Measurements from ENCODE around the gene TTLL5.

TTLL5 gene

DNA sequence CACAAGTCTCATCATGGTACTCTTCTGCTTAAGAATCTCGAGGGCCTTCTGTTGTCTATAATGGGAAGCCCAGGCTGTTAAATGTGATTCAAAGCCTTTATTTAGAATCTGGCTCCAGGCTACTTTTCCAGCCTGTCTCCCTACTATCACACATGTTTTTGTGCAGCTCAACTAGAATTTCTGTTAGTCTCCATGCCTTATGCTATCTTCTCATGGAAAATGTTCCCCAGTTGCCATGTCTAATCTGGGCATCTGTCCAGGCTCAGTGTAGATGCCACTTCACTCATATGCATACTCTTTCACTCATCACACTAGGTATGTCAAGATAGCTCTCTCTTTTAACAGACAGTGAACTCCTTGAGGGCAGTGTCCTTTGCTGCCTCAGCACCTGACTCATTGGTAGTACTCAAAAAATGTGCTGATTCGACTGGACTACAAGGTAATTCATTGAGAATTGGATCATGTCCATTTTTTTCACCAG, 145.3 kb downstream of the TTLL5 start:
- DNase-seq = no peak

DNA sequence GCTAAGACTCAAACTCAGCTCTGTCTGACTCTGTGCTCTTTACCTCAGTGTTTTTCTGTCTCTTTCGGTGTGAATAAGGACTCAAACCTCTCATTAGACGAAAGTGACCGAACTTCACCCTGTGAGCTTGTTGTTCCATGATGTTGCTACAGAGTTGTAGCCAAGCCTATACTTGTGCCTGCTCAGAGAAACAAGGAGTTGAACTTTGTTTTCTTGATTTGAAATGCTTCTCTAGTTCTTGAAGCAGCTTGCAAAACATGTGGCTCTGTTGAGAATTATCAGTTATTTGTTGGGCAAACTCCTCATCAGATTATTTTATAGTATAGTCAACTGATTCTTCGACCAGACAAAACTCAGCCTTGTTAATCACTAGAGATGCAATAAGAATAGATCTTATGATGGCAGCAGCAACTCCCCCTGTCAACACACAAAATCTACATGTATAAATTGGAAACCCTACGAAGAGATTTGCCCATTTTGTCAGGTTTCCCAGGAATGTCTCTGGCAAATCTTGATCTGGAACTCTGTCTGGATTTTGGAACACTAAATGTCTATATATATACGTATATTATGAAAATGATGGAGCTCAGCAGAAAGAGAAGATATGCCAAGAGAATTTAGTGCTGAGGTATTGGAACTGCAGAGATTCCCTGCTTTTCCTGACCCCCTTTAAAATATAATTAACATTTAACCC, 146.8 kb downstream of the TTLL5 start:
- no peak for DNase-seq

- DNase-seq = no peak
Measured at GRCh38 chr14:75811136-75811829, 150.2 kb downstream of the TTLL5 start.

- DNase-seq = no peak
Measured at GRCh38 chr14:75811872-75812499, 150.9 kb downstream of the TTLL5 start.

DNA sequence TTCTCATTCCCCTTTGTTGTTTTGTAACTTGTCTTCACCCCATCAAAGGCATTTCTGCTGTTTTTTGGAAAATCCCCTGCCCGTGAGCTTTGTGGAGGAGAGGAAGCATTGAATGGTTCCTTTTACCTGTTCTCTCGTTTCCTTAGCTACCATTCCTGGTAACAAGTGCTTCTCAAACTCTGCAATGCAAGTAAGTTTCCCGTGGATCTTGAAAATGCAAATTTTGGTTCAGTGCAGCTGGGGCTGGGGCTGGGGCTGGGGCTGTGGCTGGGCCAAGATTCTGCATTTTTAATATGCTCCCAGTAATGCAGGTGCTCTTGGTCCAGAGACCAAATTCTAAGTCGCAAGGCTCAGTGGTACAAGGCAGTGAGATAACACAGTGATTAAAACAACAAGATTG, 151.6 kb downstream of the TTLL5 start:
- no peak for DNase-seq

DNA sequence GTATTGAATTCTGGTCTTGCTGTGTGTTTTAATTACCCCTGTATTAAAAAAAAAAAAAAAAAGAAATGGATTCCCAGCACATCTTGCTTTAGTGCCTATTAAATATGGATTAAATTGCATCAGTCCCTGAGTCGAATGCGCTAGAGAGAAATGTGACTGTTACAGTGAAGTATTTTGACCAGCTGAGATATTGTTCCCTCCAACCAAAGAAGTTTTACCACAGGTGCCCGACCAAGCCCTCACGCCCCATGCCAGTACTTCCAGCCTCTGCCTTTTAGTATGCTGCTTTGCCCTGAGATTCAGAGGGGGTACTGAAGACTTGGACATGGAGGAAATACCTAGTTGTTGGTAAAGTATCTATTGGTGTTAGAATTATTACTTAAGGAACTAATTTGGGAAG, 159.7 kb downstream of the TTLL5 start:
- no peak for DNase-seq

- DNase-seq = no peak
Measured at GRCh38 chr14:75821831-75822521, 160.9 kb downstream of the TTLL5 start.

GRCh38 chr14:75822522-75823141, 161.6 kb downstream of the TTLL5 start:
- peak; percentile 87 for DNase-seq

- DNase-seq = peak; percentile 39
Measured at GRCh38 chr14:75823334-75823733, 162.3 kb downstream of the TTLL5 start.

DNA sequence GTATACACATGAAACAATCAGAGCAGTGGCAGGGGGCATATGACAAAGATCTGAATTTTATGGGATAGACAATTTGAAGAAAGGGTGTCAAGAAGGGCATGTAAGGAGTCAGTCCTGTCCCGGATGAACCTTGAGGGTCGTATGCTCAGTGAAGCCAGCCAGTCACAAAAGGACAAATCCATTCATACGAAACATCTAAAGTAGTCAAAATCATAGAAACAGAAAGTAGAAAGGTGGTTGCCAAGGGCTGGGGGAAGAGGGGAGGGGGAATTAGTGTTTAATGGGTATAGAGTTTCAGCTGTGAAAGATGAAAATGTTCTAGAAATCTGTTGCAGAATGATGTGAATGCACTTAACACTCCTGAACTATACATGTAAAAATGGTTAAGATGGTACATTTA, 163.3 kb downstream of the TTLL5 start:
- DNase-seq = no peak

DNA sequence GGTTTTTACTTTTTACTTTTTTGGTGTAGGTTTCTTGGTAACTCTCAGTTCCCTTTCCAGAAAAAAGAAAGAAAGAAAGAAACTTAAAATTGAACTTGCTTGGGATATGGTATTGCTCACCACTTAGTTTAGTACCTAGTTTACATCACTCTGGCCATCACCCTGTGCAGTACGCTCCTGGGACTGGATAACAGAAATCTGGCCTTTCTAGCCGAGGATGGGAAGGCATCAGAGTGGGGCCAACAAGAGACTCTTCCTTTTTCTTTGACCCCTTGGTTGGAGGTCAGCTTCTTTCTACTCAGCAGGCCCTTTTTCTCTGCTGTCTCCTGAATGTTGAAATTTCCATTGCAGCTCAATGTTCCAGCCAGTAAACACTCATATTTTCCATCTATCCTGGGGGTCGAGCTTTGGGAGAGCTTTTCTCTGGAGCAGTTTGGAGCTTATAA, 164.1 kb downstream of the TTLL5 start:
- DNase-seq = peak; percentile 23

DNA sequence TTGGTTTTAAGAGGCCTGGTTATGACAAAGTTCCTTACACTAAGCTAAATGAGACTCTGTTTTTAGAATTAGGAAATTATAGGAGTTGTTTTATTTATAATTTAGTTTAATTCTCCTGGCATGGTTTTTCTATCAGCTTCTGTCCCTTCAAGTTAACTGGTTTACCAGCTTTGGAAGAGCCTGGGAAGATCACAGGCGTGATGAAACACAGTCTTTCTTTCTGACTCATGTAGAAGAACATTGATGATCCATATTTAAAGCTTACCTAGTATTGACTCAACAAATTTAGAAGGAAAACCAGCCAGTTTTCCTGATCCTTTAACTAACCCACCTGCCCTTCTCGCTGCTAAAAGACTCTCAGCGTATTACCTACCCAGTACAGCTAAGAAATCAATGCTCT, 165.6 kb downstream of the TTLL5 start:
- peak; percentile 35 for DNase-seq

GRCh38 chr14:75827331-75827730, 166.3 kb downstream of the TTLL5 start:
- no peak for DNase-seq

GRCh38 chr14:75829316-75829715, 168.3 kb downstream of the TTLL5 start:
- no peak for DNase-seq

DNA sequence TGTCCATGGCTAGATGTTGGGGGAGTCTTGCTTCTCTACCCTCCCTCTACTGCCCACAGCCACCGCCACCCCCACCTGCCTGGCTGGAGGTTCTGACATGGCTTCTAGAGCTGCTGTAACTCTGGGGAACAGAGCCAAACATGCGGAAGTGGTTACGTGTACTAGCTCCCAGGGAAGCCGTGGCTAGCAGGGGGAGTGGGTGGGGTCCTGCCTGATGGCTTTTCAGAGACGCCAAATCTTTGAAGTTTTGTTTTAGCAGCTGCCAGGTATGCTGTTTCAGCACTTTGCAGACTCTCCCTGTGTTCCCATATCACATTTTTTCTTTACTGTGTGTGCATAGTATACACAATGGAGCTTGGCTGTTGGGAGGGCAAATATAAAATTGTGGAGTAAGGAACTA, 170.4 kb downstream of the TTLL5 start:
- DNase-seq = peak; percentile 85

DNA sequence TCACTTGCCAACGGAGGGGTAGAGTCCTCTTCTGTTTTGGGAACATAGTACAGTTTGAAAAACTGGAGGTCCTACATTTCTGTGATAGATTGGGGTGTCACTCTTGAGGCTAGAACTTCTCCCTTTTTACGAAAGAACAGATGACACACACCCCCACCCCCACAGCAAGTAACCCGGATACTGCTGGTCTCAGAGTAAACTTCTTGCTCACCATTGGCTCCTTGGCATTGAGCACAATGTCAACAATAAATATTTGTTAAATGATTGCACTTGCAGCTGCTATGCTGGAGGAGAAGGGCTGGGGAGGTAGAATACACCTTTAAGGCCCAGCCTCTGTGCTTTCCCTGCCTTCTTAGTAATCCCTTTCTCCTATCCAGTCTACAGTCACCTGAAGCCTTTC, 170.9 kb downstream of the TTLL5 start:
- DNase-seq = peak; percentile 26

- DNase-seq = peak; percentile 67
Measured at GRCh38 chr14:75832621-75833297, 171.7 kb downstream of the TTLL5 start.

GRCh38 chr14:75833326-75834020, 172.4 kb downstream of the TTLL5 start:
- DNase-seq = no peak

- peak; percentile 30 for DNase-seq
Measured at GRCh38 chr14:75835156-75835725, 174.2 kb downstream of the TTLL5 start.

- peak; percentile 28 for DNase-seq
Measured at GRCh38 chr14:75835737-75836136, 174.7 kb downstream of the TTLL5 start.

DNA sequence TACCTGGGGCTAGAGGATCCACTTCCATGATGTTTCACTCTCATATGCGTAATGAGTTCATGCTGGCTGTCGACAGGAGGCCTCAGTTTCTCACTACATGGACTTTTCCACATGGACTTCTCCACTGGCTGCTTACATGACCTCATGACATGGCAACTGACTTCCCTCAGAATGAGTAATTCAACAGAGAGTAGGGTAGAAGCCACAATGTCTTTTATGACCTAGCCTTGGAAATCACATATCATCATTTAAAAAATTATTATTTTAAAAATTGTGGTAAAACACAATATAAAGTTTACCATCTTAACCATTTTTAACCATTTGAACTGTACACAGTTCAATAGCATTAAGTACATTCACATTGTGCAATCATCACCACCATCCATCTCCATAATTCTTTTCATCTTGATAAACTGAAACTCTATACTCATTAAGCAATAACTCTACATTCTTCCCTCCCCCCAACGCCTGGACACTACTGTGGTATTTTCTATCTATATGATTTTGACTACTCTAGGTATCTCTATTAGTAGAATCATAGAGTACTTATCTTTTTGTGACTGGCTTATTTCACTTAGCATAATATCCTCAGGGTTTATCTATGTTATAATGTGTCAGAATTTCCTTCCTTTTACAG, 176.2 kb downstream of the TTLL5 start:
- peak; percentile 56 for DNase-seq
